ENCODE results near the gene AUTS2.

Gene AUTS2

GRCh38 chr7:69827140-69827539 is 228.9 kb downstream of the AUTS2 start:
- DNase-seq: no peak

- DNase-seq: peak; percentile 61
Observed at GRCh38 chr7:69827558-69827957, 229.3 kb downstream of the AUTS2 start.

- no peak for DNase-seq
Observed at GRCh38 chr7:69832356-69832755, 234.1 kb downstream of the AUTS2 start.

GRCh38 chr7:69833964-69834363 is 235.7 kb downstream of the AUTS2 start:
- no peak for DNase-seq

GRCh38 chr7:69836702-69837101 is 238.4 kb downstream of the AUTS2 start:
- no peak for DNase-seq

GRCh38 chr7:69837387-69838068 is 239.3 kb downstream of the AUTS2 start:
- DNase-seq: peak; percentile 34

- no peak for DNase-seq
Observed at GRCh38 chr7:69839782-69840181, 241.5 kb downstream of the AUTS2 start.

GRCh38 chr7:69840248-69840647 is 242.0 kb downstream of the AUTS2 start:
- no peak for DNase-seq

- DNase-seq: no peak
Observed at GRCh38 chr7:69843653-69844052, 245.4 kb downstream of the AUTS2 start.

GRCh38 chr7:69844264-69844868 is 246.1 kb downstream of the AUTS2 start:
- no peak for DNase-seq

GRCh38 chr7:69845721-69846495 is 247.6 kb downstream of the AUTS2 start:
- DNase-seq: peak; percentile 37

GRCh38 chr7:69847921-69848612 is 249.8 kb downstream of the AUTS2 start:
- DNase-seq: peak; percentile 68

- no peak for DNase-seq
Observed at GRCh38 chr7:69849268-69849667, 251.0 kb downstream of the AUTS2 start.

GRCh38 chr7:69857014-69857413 is 258.7 kb downstream of the AUTS2 start:
- DNase-seq: no peak

GRCh38 chr7:69858471-69858870 is 260.2 kb downstream of the AUTS2 start:
- DNase-seq: no peak

- DNase-seq: no peak
Observed at GRCh38 chr7:69859342-69859741, 261.1 kb downstream of the AUTS2 start.

GRCh38 chr7:69860486-69860885 is 262.2 kb downstream of the AUTS2 start:
- no peak for DNase-seq

- DNase-seq: no peak
Observed at GRCh38 chr7:69860941-69861622, 262.8 kb downstream of the AUTS2 start.

- no peak for DNase-seq
Observed at GRCh38 chr7:69862413-69863064, 264.3 kb downstream of the AUTS2 start.

- no peak for DNase-seq
Observed at GRCh38 chr7:69864274-69864673, 266.0 kb downstream of the AUTS2 start.

- DNase-seq: no peak
Observed at GRCh38 chr7:69864822-69865221, 266.5 kb downstream of the AUTS2 start.

- DNase-seq: no peak
Observed at GRCh38 chr7:69868921-69869320, 270.6 kb downstream of the AUTS2 start.

Measured in NCI-H2029 (cell line).